Transverse colon (tissue), 3 donors: ENCODE results near the gene IFT122.

Source experiments
- CTCF ChIP-seq, 5 experiments: fragments of 200-600 bp in 3 of 5; fragments of 450-650 bp in 2 of 5; sonication (generic) in 3 of 5; IDR thresholded peaks; 1 replicate in 2 of 5; 2 replicates in 3 of 5; pipeline ENCODE4 v1.5.1; 2016 to 2017; ENCODE audit warnings: antibody characterized with exemption in 5 of 5, inconsistent platforms in 3 of 5, mild to moderate bottlenecking in 2 of 5, moderate library complexity in 1 of 5
- EP300 ChIP-seq: sonication (generic); formaldehyde crosslinking; IDR thresholded peaks from one replicate; pipeline ENCODE4 v1.6.1; 2017; ENCODE audit warnings: antibody characterized with exemption, low read depth

DNA sequence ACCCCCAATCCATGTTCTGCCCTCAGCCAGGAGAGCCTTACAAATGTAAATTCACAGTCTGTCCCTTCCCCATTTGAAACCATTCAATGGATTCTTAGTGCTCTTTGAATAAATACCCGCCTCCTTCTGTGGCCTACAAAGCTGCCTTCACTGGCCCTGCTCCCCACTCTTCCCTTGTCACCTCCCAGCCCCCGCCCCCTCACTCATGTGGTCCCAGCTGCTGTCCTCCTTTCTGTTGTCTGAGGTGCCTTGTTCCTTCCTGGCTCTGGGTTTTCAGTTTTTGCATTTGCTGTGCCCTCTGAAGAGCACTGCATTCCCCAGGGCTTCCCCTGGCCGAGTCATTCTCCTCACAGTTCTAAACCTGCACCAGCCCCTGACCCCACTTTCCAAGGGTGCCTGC, 14.8 kb upstream of the IFT122 start:
- TF ChIP-seq CTCF (IDR thresholded peaks at IDR 0.05), result no peak
- TF ChIP-seq EP300, result no peak
